Erythroblast (primary cell): ENCODE measurements around the gene CD6.

ENCODE experiments used
- GATA1 ChIP-seq: IDR thresholded peaks from 2 replicates; pipeline ENCODE4 v1.6.1; 2011; ENCODE audit warnings: low read depth, mild to moderate bottlenecking, control low read depth, low read length, moderate library complexity
- POLR2A ChIP-seq: IDR thresholded peaks from 2 replicates; pipeline ENCODE4 v1.6.1; 2011; ENCODE audit warnings: mild to moderate bottlenecking, low read length

DNA sequence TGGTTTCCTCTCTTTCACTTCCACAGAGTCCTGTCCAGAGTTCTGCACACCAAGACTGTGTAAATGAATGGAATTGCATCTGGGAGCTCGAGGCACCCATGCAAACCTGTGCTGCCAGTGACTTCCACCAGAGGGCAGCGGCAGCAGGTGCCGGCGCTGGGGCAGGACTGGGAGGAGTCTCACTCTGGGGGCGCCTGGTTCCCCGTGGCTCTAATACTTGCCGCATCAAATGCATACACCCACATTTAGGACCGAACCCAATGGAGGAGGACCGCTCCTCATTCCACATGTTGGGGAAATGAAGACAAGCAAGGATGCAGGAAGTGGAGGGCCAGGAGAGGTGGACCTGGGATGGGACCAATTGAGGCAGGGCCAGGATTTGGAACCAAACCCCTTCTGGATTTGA lies 1.1 kb upstream of the CD6 start:
- TF ChIP-seq POLR2A, result no peak
- no peak for TF ChIP-seq GATA1
